SU-DHL-6 (cell line): ENCODE measurements around the gene BFSP1.

ENCODE experiments used
- H2AFZ ChIP-seq: fragments of 200-600 bp; sonication (generic); 2 replicates; pipeline ENCODE4 v1.6.1; 2014; ENCODE audit warnings: low read depth, mild to moderate bottlenecking, moderate library complexity, mixed read lengths, antibody characterized with exemption, low read length; ENCODE audit not compliant: severe bottlenecking
- H3F3A ChIP-seq: fragments of 200-600 bp; shearing (Covaris generic); 2 replicates; pipeline ENCODE4 v1.6.0; 2016; ENCODE audit warnings: antibody characterized with exemption, mild to moderate bottlenecking; ENCODE audit not compliant: insufficient read depth
- H3K27ac ChIP-seq: fragments of 200-600 bp; sonication (generic); 2 replicates; pipeline ENCODE4 v1.5.1; 2016; ENCODE audit warnings: low read depth, mild to moderate bottlenecking, low read length, moderate library complexity, mixed read lengths
- H3K27me3 ChIP-seq: fragments of 200-600 bp; sonication (generic), shearing (Covaris generic); 2 replicates; pipeline ENCODE4 v1.6.0; 2014; ENCODE audit warnings: mild to moderate bottlenecking, low read length
- H3K36me3 ChIP-seq: fragments of 200-600 bp; sonication (generic); 2 replicates; pipeline ENCODE4 v1.6.1; 2014; ENCODE audit warnings: mild to moderate bottlenecking, low read length, mixed read lengths
- H3K4me2 ChIP-seq: fragments of 300-600, 200-600 bp; shearing (Covaris generic), sonication (generic); 2 replicates; pipeline ENCODE4 v1.6.0; 2014; ENCODE audit warnings: low read length, low read depth, mild to moderate bottlenecking; ENCODE audit not compliant: poor library complexity, severe bottlenecking
- H3K4me3 ChIP-seq: fragments of 200-600 bp; sonication (generic); 2 replicates; pipeline ENCODE4 v1.5.1; 2014; ENCODE audit warnings: antibody characterized with exemption, low read length, mild to moderate bottlenecking, mixed read lengths; ENCODE audit not compliant: insufficient read depth, poor library complexity, severe bottlenecking
- H3K79me2 ChIP-seq: fragments of 200-600 bp; sonication (generic); 2 replicates; pipeline ENCODE4 v1.6.1; 2014; ENCODE audit warnings: mild to moderate bottlenecking, low read length, moderate library complexity; ENCODE audit not compliant: insufficient read depth
- H3K9ac ChIP-seq: fragments of 200-600 bp; sonication (generic); 2 replicates; pipeline ENCODE4 v1.7.0; 2014; ENCODE audit warnings: mild to moderate bottlenecking, low read length
- H3K9me2 ChIP-seq: fragments of 200-600 bp; sonication (generic); replicated peaks from 2 replicates; pipeline ENCODE4 v1.6.1; 2014; ENCODE audit warnings: low read length; ENCODE audit not compliant: insufficient read depth
- H3K9me3 ChIP-seq: fragments of 200-600 bp; sonication (generic); 2 replicates; pipeline ENCODE4 v1.6.1; 2014; ENCODE audit warnings: low read length, mixed read lengths; ENCODE audit not compliant: insufficient read depth
- H4K20me1 ChIP-seq: fragments of 200-600 bp; sonication (generic); 2 replicates; pipeline ENCODE4 v1.6.1; 2014; ENCODE audit warnings: low read depth, mild to moderate bottlenecking, antibody characterized with exemption, low read length, moderate library complexity, mixed read lengths
- CTCF ChIP-seq: fragments of 200-600 bp; sonication (generic); IDR thresholded peaks from one replicate; pipeline ENCODE4 v1.5.1; 2017; ENCODE audit warnings: antibody characterized with exemption, mild to moderate bottlenecking, low read length, moderate library complexity; ENCODE audit not compliant: insufficient read depth, poor library complexity, severe bottlenecking
- EZH2phosphoT487 ChIP-seq: fragments of 200-600 bp; sonication (generic), shearing (Covaris generic); conservative IDR thresholded peaks from 2 replicates; pipeline ENCODE4 v1.6.1; 2018; ENCODE audit warnings: mild to moderate bottlenecking, antibody characterized with exemption, low read length, moderate library complexity, mixed read lengths

Gene BFSP1

GRCh38 chr20:17576215-17576614, 45.0 kb upstream of the BFSP1 start:
- TF ChIP-seq EZH2phosphoT487 (no peak), CTCF (no peak)
- H3K27me3 ChIP-seq: no peaks in the 10 kb centered on the region
- no peaks in the 10 kb centered on the region for H3K79me2 ChIP-seq
- no peak overlapping the region for H3K9ac ChIP-seq
- H3K9me3 ChIP-seq: no peaks in the 10 kb centered on the region
- H3K9me2 ChIP-seq: no peaks in the 10 kb centered on the region
- no peaks in the 10 kb centered on the region for H4K20me1 ChIP-seq
- H3K4me3 ChIP-seq: no peak overlapping the region
- no peaks in the 10 kb centered on the region for H3F3A ChIP-seq
- no peaks in the 10 kb centered on the region for H3K36me3 ChIP-seq
- no peak overlapping the region for H2AFZ ChIP-seq
- H3K27ac ChIP-seq: no peak overlapping the region
- no peak overlapping the region for H3K4me2 ChIP-seq

- Histone ChIP-seq H3K36me3 (no peaks in the 10 kb centered on the region), H2AFZ (no peak overlapping the region), H3K27ac (no peak overlapping the region), H3K27me3 (no peaks in the 10 kb centered on the region), H3K4me3 (no peak overlapping the region), H3K9me2 (no peaks in the 10 kb centered on the region), H4K20me1 (no peaks in the 10 kb centered on the region), H3F3A (0 out of 2 replicates have a peak, but pooled peaks cover 4% of the 10 kb centered on the region), H3K9me3 (no peaks in the 10 kb centered on the region), H3K79me2 (no peaks in the 10 kb centered on the region), H3K4me2 (no peak overlapping the region), H3K9ac (no peak overlapping the region)
- TF ChIP-seq EZH2phosphoT487: no peak
- no peak for TF ChIP-seq CTCF
These were observed 42.3 kb upstream of the BFSP1 start for GRCh38 chr20:17573463-17573862.

- no peak overlapping the region for H3K4me2 ChIP-seq
- H3K79me2 ChIP-seq: no peaks in the 10 kb centered on the region
- H3K9me2 ChIP-seq: no peaks in the 10 kb centered on the region
- no peaks in the 10 kb centered on the region for H4K20me1 ChIP-seq
- H3K27ac ChIP-seq: no peak overlapping the region
- no peaks in the 10 kb centered on the region for H3K27me3 ChIP-seq
- no peaks in the 10 kb centered on the region for H3K9me3 ChIP-seq
- no peak overlapping the region for H3K9ac ChIP-seq
- H3K4me3 ChIP-seq: no peak overlapping the region
- no peaks in the 10 kb centered on the region for H3K36me3 ChIP-seq
- no peak overlapping the region for H2AFZ ChIP-seq
- 0 out of 2 replicates have a peak, but pooled peaks cover 4% of the 10 kb centered on the region for H3F3A ChIP-seq
- TF ChIP-seq EZH2phosphoT487 (no peak), CTCF (no peak)
These were observed 41.0 kb upstream of the BFSP1 start for GRCh38 chr20:17572034-17572638.
